Measurements from ENCODE around the gene TBXAS1.

TBXAS1 gene

DNA sequence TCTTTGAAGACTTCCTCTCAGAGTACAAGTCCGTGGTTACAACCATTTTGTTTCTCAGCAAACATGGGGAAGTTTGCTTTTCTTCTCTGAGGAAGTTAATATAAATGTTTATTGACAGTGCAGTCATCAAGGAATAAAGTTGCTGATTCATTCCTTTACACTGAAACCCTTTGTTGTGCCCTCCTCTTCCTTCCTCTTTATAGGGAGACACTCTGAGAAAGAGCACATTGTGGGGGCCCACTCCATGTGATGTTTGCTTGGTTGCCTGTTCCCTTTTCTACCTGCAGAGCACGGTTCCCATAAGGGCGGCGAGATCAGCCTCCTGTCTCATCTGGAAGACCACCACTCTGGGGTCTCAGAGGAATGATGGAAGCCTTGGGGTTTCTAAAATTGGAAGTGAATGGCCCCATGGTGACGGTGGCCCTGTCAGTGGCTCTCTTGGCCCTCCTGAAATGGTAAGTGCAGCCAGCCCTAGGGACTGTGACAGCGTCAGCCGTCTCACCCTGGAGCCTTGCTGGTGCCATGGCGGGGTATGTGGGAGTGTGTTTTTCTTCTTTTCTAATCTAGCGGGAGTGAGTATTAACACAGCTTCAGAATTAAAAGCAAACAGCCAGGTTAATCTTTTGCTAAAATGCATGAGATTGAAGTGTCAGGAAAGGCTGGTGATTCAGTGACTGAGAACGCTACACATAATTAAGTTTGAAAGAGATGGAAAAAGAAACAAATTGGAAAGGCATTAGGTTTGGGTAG, at the start of gene TBXAS1:
Gene TBXAS1, plus strand, starts transcription at position 240 of the 750 bp plus-strand sequence. Its CDS starts 127 bp downstream, at position 367.
- in situ Hi-C loops (cut with HindIII; ENCODE audit: low sequenced_read_pairs) = no loop called here
- no peak within 1 kb of the TSS for H3K4me3 ChIP-seq (ENCODE audit: low read depth, low read length)
- TF ChIP-seq, protein P1, sequence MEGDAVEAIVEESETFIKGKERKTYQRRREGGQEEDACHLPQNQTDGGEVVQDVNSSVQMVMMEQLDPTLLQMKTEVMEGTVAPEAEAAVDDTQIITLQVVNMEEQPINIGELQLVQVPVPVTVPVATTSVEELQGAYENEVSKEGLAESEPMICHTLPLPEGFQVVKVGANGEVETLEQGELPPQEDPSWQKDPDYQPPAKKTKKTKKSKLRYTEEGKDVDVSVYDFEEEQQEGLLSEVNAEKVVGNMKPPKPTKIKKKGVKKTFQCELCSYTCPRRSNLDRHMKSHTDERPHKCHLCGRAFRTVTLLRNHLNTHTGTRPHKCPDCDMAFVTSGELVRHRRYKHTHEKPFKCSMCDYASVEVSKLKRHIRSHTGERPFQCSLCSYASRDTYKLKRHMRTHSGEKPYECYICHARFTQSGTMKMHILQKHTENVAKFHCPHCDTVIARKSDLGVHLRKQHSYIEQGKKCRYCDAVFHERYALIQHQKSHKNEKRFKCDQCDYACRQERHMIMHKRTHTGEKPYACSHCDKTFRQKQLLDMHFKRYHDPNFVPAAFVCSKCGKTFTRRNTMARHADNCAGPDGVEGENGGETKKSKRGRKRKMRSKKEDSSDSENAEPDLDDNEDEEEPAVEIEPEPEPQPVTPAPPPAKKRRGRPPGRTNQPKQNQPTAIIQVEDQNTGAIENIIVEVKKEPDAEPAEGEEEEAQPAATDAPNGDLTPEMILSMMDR (IDR thresholded peaks at IDR 0.05; ENCODE audit: low read depth, low read length) = no peak
- no peak for DNase-seq (ENCODE audit: low read depth, low spot score)

DNA sequence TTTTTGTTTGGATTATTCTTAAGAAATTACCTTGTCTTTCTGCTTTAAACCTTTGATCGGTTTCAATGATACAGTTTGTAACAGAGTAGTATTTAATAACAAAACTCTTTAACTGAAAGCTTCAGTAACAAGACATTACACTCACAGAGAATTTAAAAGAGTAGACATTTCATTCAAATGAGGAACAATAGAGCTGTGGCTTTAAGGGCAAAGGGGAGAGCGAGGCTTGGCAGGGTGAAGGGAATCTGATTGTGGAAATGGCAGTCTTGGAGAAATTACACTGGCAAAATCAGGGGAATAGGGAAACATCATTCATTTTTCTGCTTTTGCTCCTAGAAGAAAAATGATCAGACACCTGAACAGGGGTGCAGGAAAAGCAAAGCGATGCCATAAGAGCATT, 46.1 kb upstream of the TBXAS1 start:
- no peak for DNase-seq (ENCODE audit: low read depth, low spot score)
- no peak overlapping the region for H3K4me3 ChIP-seq (ENCODE audit: low read depth, low read length)
- in situ Hi-C loops (cut with HindIII; ENCODE audit: low sequenced_read_pairs) = no loop called here
- TF ChIP-seq, protein P1 (IDR thresholded peaks at IDR 0.05; ENCODE audit: low read depth, low read length) = no peak

DNA sequence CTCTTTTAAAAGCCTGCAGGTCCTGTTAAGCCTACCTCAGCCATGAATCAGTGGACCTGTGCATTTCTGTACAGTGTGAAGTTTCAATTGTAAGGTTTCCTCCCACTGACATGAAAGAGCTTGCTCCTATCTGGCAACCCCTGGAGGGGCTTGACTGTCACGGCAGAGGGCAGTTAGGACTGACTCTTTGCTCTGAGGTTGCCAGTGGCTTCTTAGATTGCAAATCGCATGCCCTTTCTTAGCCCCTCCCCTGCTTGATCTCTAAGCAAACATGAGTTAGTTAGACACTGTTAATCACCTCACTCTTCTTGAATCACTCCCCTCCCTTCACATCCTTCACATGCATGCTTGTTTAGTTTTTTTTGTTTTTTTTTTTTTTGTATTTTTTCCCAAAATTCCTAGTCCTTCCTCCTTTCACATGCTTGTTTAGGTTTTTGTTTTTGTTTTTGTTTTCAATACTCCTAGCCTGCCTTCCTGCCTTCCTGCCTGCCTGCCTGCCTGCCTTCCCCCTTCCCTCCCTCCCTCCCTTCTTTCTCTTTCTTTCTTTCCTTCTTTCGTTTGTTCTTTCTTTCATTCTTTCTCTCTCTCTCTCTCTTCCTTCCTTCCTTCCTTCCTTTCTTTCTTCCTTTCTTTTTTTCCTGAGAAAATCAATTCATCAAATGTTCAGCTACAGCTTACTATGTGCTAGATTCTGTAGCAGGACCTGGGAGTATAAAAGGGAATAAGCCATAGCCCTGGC, 45.2 kb upstream of the TBXAS1 start:
- in situ Hi-C loops (cut with HindIII; ENCODE audit: low sequenced_read_pairs) = no loop called here
- DNase-seq (ENCODE audit: low read depth, low spot score) = no peak
- no peak overlapping the region for H3K4me3 ChIP-seq (ENCODE audit: low read depth, low read length)
- TF ChIP-seq, protein P1 (IDR thresholded peaks at IDR 0.05; ENCODE audit: low read depth, low read length) = no peak

DNA sequence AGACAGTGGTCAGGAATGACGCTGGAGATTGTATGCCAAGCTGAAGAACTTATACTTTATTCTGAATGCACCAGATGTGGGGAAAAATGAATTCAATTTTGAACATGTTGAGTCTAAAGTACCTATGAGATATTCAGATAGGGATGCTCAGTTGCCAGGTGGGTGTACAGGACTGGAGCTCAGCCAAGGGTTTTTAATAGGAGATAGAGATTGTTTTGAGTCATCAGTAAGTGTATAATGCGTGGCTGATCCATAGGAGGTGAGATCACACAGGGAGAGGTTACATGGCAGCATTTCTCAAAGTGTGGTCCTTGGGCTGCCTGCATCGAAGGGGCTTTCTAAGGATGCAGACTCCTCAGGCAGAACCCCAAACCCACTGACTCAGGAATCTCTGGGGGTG, 44.4 kb upstream of the TBXAS1 start:
- TF ChIP-seq, protein P1 (IDR thresholded peaks at IDR 0.05; ENCODE audit: low read depth, low read length) = no peak
- no peak for DNase-seq (ENCODE audit: low read depth, low spot score)
- in situ Hi-C loops (cut with HindIII; ENCODE audit: low sequenced_read_pairs) = no loop called here
- no peak overlapping the region for H3K4me3 ChIP-seq (ENCODE audit: low read depth, low read length)

DNA sequence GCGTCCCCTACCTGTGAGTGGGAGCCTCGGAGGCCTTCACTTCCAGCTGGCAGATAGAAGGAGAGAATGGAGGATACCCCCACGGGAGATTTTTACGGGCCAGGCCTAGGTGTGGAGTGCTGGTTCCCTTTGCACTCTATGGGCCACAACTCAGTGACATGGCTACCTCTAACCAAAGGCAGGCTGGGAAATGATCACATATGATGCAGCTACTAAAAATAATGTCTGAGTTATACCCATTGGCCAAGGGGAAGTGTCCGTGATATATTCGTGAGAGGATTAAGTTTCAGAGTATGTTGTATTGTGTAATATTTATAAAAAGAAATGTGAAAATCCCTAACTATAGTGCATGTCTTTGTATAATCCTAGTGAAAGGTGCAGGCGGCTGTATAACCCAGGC, 37.7 kb upstream of the TBXAS1 start:
- in situ Hi-C loops (cut with HindIII; ENCODE audit: low sequenced_read_pairs) = no loop called here
- TF ChIP-seq, protein P1 (IDR thresholded peaks at IDR 0.05; ENCODE audit: low read depth, low read length) = no peak
- H3K4me3 ChIP-seq (ENCODE audit: low read depth, low read length) = no peak overlapping the region
- no peak for DNase-seq (ENCODE audit: low read depth, low spot score)

DNA sequence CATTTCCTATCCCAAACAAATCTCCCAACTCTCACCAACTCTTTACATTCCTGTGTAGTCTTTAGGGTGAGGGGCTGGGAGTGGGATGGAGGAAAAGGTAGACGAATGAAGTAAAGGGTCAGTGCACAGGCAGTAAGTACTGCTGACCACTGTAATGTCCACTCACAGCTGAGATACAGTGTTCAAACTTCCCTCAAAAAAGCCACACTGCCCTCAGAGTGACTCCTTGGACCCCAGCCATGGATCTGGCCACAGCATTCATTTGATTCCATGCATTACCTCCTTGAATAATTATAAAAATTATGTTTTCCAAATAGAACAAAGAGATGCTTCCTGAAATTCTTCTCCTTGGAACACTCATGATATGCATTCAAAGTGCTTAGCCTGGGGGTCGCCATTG, 31.5 kb upstream of the TBXAS1 start:
- in situ Hi-C loops (cut with HindIII; ENCODE audit: low sequenced_read_pairs) = no loop called here
- TF ChIP-seq, protein P1 (IDR thresholded peaks at IDR 0.05; ENCODE audit: low read depth, low read length) = no peak
- peak; percentile 11 for DNase-seq (ENCODE audit: low read depth, low spot score)
- no peak overlapping the region for H3K4me3 ChIP-seq (ENCODE audit: low read depth, low read length)

All from astrocyte of the spinal cord (primary cell).